ENCODE data around the gene ULK2. TPM values are rescaled to one million over a fixed set of nuclear protein-coding genes. Genes with fewer than 3 reads are reported as not detected.

The ULK2 gene
- total and polyA plus RNA-seq, 2 donors (not counting 1 experiment from before 2014, with no cell fraction given), result 2.0 to 2.9 TPM

DNA sequence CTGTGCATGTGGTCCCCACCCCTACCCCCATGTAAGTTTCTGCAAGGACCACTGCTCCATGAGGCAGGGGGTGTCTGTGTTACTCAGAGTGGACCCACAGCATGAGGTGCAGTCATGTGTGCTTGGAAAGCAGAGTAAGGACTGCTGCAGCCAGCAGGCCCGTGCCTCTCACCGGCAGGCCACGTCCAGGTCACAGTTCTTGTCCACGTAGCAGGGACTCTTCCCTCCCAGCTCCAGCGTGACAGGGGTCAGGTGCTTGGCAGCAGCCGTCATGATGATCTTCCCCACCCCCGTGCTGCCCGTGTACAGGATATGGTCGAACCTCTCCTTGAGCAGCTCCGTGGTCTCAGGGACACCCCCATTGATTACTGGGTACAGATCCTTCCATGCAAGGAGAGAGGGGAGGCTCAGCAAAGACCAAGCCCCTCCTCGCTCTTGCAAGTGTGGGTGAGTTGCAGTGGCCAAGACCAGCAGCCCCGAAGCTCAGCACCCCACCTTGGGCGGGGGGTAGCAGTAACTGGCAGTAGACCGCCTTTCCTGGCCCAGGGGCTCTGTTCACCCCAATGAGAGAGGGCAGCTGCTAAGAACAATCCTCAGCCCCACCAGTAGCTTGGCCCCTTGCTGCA is 125.8 kb downstream of the ULK2 start:
- no peak overlapping the region for H3K9ac ChIP-seq (ENCODE audit: low read length)
- H3K9me3 Mint-ChIP-seq (ENCODE audit: insufficient read depth), result no peaks in the 10 kb centered on the region

More for the DNA sequence above, 125.8 kb downstream of the ULK2 start:
- peaks cover 6 to 9% of the 10 kb centered on the region in 2 donors for H3K4me1 ChIP-seq (ENCODE audit: control insufficient read depth in 2 of 2, insufficient read depth in 2 of 2, low read length in 2 of 2)
- Mint-ChIP-seq H3K27ac (no peak overlapping the region), H3K4me1 (peaks cover 6% of the 10 kb centered on the region), H3K27me3 (no peaks in the 10 kb centered on the region), H3K4me3 (no peak overlapping the region)
- no peaks in the 10 kb centered on the region for H3K79me2 ChIP-seq (ENCODE audit: control insufficient read depth, insufficient read depth, low read length)
- no peaks in the 10 kb centered on the region for H3K36me3 ChIP-seq (replicated peaks in 1 of 2; ENCODE audit: control extremely low read depth in 1 of 2, control insufficient read depth in 1 of 2, extremely low read depth in 1 of 2, insufficient read depth in 2 of 2, low read length in 1 of 2)
- TF ChIP-seq EZH2 (IDR thresholded peaks at IDR 0.05; ENCODE audit: borderline replicate concordance, insufficient read depth, low read depth, low read length, poor library complexity, severe bottlenecking) (no peak), CTCF (IDR thresholded peaks at IDR 0.05) (no peak)
- WGBS (ENCODE audit: insufficient coverage), result 95% methylated on average over 9 of the region's 14 CpGs
- no peak overlapping the region for H3K27ac ChIP-seq (ENCODE audit: low read length in 2 of 2)
- DNase-seq (no peak), ATAC-seq (ENCODE audit: low read depth) (no peak)
- intact Hi-C loops (cut with micrococcal nuclease), result no loop called here
- H3K9me3 ChIP-seq (ENCODE audit: control extremely low read depth in 1 of 3, control insufficient read depth in 2 of 3, insufficient read depth in 1 of 3, low read length in 2 of 3), result peaks cover 0 to 5% (median 0%) of the 10 kb centered on the region in 3 donors
- no peak overlapping the region for H3K4me3 ChIP-seq (ENCODE audit: control extremely low read depth in 1 of 5, extremely low read depth in 1 of 5, insufficient read depth in 1 of 5, low read depth in 2 of 5, low read length in 4 of 5)
- no peak overlapping the region for H2AFZ ChIP-seq (ENCODE audit: insufficient read depth, low read depth, low read length, poor library complexity, severe bottlenecking)
- peaks cover 0 to 9% (median 2%) of the 10 kb centered on the region in 4 experiments for H3K27me3 ChIP-seq (replicated peaks in 1 of 4; ENCODE audit: control extremely low read depth in 1 of 4, control insufficient read depth in 3 of 4, insufficient read depth in 4 of 4, low read length in 3 of 4)
- POLR2A ChIA-PET, result no interaction called here
- H4K20me1 ChIP-seq (ENCODE audit: control insufficient read depth, insufficient read depth, low read length, poor library complexity, severe bottlenecking), result no peaks in the 10 kb centered on the region
- no peak overlapping the region for H3K4me2 ChIP-seq (replicated peaks; ENCODE audit: low read depth, low read length, poor library complexity, severe bottlenecking)
- CTCF ChIA-PET, result interaction anchor here (0.9 to 4.4 kb wide), 2 partner anchors 9 to 20 kb away, joined by 3 to 37 read pairs; no protein-coding TSS in a partner anchor

Data from B cell (primary cell).